NB4 (cell line): ENCODE measurements around the gene ANKS1A.

Experiments used
- MYC ChIP-seq: IDR thresholded peaks from 2 replicates; pipeline ENCODE4 v1.6.1; 2011; ENCODE audit warnings: low read depth, low read length
- POLR2A ChIP-seq: IDR thresholded peaks from 2 replicates; pipeline ENCODE4 v1.6.1; 2011; ENCODE audit warnings: mild to moderate bottlenecking; ENCODE audit not compliant: insufficient read length; ENCODE audit errors: extremely low read depth
- TF ChIP-seq, protein P1 (sequence below): IDR thresholded peaks from one replicate; pipeline ENCODE4 v1.5.1; 2012; ENCODE audit warnings: low read depth, low read length

DNA sequence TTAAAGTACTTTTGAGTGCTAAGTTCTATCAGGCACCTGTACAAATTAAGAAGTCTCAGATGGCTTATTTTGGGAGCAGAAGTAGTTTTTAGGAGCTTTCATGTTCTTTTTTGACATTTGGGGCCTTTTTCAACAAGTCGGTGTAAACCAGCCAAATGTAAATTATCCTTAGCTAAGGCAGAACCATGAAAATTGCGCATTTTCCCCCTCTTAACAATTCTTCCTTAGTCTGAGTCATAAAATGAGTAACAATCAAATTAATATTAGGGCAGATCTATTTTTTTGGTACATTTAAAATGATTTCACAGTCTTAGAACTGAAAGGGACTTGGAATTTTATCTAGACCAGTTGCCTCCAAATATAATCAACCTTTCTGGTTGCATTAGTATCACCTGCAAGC, 87.2 kb downstream of the ANKS1A start:
- TF ChIP-seq, protein P1, sequence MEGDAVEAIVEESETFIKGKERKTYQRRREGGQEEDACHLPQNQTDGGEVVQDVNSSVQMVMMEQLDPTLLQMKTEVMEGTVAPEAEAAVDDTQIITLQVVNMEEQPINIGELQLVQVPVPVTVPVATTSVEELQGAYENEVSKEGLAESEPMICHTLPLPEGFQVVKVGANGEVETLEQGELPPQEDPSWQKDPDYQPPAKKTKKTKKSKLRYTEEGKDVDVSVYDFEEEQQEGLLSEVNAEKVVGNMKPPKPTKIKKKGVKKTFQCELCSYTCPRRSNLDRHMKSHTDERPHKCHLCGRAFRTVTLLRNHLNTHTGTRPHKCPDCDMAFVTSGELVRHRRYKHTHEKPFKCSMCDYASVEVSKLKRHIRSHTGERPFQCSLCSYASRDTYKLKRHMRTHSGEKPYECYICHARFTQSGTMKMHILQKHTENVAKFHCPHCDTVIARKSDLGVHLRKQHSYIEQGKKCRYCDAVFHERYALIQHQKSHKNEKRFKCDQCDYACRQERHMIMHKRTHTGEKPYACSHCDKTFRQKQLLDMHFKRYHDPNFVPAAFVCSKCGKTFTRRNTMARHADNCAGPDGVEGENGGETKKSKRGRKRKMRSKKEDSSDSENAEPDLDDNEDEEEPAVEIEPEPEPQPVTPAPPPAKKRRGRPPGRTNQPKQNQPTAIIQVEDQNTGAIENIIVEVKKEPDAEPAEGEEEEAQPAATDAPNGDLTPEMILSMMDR = no peak
- TF ChIP-seq POLR2A (no peak), MYC (no peak)
